Measurements from ENCODE around the gene ST6GAL1.

ST6GAL1 gene

DNA sequence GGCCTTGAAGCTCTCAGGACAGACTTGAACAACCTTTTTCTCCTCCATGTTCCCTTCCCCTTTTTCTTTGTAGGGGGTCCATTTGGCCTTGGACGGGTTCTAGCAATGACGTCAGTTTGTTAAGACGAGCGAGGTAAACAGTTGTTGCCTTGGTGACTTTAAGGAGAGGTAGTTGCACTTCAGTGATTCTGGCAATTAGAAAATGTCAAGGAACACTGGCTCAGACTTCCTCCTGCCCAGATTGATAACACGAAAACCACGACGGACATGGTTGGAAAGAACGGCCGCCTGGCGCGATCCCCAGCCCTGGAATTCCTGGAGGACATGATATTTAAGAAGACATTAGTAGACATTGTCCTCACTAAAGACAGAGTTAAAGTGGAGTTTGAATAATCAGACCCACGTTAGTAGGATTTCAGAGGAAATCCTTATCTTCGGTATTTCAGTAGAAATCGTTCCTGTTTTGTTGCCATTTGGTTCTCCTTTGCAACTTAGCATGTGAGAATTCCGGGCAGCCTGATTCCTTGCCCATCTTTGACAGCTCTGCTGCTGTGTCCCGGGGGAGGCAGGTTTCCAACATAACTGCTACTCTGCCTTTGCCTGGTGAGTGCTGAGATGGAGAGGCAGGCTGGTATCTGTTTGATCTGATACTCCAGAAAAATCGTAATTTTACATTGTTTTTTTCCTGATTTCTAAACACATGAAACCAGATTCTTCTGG is 87.3 kb downstream of the ST6GAL1 start:
- TF ChIP-seq, protein P1, sequence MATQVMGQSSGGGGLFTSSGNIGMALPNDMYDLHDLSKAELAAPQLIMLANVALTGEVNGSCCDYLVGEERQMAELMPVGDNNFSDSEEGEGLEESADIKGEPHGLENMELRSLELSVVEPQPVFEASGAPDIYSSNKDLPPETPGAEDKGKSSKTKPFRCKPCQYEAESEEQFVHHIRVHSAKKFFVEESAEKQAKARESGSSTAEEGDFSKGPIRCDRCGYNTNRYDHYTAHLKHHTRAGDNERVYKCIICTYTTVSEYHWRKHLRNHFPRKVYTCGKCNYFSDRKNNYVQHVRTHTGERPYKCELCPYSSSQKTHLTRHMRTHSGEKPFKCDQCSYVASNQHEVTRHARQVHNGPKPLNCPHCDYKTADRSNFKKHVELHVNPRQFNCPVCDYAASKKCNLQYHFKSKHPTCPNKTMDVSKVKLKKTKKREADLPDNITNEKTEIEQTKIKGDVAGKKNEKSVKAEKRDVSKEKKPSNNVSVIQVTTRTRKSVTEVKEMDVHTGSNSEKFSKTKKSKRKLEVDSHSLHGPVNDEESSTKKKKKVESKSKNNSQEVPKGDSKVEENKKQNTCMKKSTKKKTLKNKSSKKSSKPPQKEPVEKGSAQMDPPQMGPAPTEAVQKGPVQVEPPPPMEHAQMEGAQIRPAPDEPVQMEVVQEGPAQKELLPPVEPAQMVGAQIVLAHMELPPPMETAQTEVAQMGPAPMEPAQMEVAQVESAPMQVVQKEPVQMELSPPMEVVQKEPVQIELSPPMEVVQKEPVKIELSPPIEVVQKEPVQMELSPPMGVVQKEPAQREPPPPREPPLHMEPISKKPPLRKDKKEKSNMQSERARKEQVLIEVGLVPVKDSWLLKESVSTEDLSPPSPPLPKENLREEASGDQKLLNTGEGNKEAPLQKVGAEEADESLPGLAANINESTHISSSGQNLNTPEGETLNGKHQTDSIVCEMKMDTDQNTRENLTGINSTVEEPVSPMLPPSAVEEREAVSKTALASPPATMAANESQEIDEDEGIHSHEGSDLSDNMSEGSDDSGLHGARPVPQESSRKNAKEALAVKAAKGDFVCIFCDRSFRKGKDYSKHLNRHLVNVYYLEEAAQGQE (IDR thresholded peaks at IDR 0.05; ENCODE audit: low read depth): no peak
- TF ChIP-seq, protein P2, sequence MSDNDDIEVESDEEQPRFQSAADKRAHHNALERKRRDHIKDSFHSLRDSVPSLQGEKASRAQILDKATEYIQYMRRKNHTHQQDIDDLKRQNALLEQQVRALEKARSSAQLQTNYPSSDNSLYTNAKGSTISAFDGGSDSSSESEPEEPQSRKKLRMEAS (IDR thresholded peaks at IDR 0.05): no peak
- no peak for TF ChIP-seq YY1 (IDR thresholded peaks at IDR 0.05; ENCODE audit: low read depth)
- no peak for TF ChIP-seq ZBTB7A (IDR thresholded peaks at IDR 0.05; ENCODE audit: low read depth)
- TF ChIP-seq EP300 (IDR thresholded peaks at IDR 0.05; ENCODE audit: borderline replicate concordance): no peak
- TF ChIP-seq TEAD4 (IDR thresholded peaks at IDR 0.05): no peak
- TF ChIP-seq TAF1 (IDR thresholded peaks at IDR 0.05; ENCODE audit: low read depth): no peak
- no peak for TF ChIP-seq EGR1 (IDR thresholded peaks at IDR 0.05)
- TF ChIP-seq NFIC (IDR thresholded peaks at IDR 0.05): no peak
- TF ChIP-seq TCF12 (IDR thresholded peaks at IDR 0.05; ENCODE audit: low read depth): no peak
- TF ChIP-seq FOXM1 (IDR thresholded peaks at IDR 0.05; ENCODE audit: borderline replicate concordance, low read depth): no peak

DNA sequence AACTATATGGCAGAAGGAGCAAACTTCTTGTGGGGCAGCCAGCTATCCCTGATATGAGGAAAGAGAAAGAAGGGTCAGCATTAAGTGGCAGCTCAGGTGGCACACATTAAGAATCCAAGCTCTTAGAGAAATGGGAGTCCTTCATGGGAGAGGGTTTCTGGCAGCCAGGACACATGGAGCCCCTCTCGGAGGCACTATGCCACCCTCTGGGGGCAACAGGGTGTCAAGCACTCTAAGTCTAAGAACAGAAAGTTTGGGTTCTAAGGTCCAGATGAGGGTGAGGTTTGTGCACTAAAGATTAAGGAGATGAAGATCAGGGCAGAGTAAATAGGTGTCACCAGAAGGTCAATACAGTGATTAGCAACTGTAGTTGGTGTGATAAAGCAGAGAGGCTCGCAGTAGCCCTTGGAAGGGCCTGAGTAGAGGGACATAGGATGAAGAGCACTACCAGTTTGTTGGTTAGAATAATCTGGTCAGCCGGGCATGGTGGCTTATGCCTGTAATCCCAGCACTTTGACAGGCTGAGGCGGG is 89.3 kb downstream of the ST6GAL1 start:
- no peak for TF ChIP-seq CEBPB (IDR thresholded peaks at IDR 0.05)
- TF ChIP-seq RAD21 (IDR thresholded peaks at IDR 0.05; ENCODE audit: low read depth): peak; percentile 17; the same call in 1 of the 2 replicates

DNA sequence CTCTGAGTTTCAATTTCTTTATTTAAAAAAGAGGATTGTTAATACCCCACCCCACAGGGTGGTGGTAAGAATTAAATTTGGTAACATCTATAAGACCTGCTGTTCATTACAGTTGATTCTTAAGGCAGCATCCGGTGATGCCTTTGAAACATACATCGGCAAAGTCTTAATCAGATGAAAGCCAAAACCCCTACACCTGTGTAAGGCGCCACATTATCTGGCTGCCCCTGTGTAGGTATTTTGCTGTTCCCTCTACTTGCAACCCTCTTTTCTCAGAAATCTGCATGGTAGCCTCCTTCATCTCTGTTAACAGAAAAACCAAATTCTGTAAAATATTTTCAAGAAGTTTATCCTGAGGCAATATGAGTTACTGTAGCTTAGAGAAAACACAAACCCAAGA is 90.0 kb downstream of the ST6GAL1 start:
- TF ChIP-seq, protein P3, sequence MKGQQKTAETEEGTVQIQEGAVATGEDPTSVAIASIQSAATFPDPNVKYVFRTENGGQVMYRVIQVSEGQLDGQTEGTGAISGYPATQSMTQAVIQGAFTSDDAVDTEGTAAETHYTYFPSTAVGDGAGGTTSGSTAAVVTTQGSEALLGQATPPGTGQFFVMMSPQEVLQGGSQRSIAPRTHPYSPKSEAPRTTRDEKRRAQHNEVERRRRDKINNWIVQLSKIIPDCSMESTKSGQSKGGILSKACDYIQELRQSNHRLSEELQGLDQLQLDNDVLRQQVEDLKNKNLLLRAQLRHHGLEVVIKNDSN (IDR thresholded peaks at IDR 0.05): no peak
- TF ChIP-seq YY1 (IDR thresholded peaks at IDR 0.05; ENCODE audit: low read depth): no peak
- no peak for TF ChIP-seq NFIC (IDR thresholded peaks at IDR 0.05)
- TF ChIP-seq TCF12 (IDR thresholded peaks at IDR 0.05; ENCODE audit: low read depth): no peak
- no peak for TF ChIP-seq CEBPB (IDR thresholded peaks at IDR 0.05)
- TF ChIP-seq, protein P1 (IDR thresholded peaks at IDR 0.05; ENCODE audit: low read depth): no peak
- TF ChIP-seq FOXM1 (IDR thresholded peaks at IDR 0.05; ENCODE audit: borderline replicate concordance, low read depth): no peak
- TF ChIP-seq CREB1 (IDR thresholded peaks at IDR 0.05; ENCODE audit: low read depth): no peak
- TF ChIP-seq, protein P2 (IDR thresholded peaks at IDR 0.05): no peak
- TF ChIP-seq TAF1 (IDR thresholded peaks at IDR 0.05; ENCODE audit: low read depth): no peak
- TF ChIP-seq RAD21 (IDR thresholded peaks at IDR 0.05; ENCODE audit: low read depth): no peak
- no peak for TF ChIP-seq TEAD4 (IDR thresholded peaks at IDR 0.05)
- TF ChIP-seq EGR1 (IDR thresholded peaks at IDR 0.05): no peak
- TF ChIP-seq ZBTB7A (IDR thresholded peaks at IDR 0.05; ENCODE audit: low read depth): no peak
- TF ChIP-seq EP300 (IDR thresholded peaks at IDR 0.05; ENCODE audit: borderline replicate concordance): no peak

DNA sequence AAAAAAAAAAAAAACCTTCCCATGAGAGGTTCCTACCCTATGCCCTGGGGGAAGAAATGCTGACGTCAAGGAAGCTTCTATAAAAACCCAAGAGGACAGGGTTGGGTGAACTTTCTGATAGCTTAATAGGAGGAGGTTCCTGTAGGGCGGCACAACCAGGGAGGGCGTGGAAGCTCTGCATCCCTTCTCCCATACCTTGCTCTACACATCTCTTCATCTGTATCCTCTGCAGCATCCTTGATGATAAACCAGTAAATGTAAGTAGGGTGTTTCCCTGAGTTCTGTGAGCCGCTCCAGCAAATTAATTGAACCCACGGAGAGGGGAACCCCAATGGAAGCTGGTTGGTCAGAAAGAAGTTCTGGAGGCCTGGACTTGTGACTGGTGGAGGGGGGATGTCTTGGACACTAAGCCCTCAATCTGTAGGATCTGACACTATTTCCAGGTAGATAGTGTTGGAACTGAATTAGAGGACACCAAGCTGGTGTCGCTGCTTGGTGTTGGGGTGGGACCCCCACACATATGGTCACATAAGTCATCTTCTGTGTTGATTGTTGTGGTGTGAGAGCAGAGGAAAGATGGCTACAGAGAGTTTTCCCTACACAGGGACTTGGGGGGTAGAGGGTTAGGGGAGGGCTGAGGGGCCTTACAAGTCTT is 91.5 kb downstream of the ST6GAL1 start:
- no peak for TF ChIP-seq RAD21 (IDR thresholded peaks at IDR 0.05; ENCODE audit: low read depth)

DNA sequence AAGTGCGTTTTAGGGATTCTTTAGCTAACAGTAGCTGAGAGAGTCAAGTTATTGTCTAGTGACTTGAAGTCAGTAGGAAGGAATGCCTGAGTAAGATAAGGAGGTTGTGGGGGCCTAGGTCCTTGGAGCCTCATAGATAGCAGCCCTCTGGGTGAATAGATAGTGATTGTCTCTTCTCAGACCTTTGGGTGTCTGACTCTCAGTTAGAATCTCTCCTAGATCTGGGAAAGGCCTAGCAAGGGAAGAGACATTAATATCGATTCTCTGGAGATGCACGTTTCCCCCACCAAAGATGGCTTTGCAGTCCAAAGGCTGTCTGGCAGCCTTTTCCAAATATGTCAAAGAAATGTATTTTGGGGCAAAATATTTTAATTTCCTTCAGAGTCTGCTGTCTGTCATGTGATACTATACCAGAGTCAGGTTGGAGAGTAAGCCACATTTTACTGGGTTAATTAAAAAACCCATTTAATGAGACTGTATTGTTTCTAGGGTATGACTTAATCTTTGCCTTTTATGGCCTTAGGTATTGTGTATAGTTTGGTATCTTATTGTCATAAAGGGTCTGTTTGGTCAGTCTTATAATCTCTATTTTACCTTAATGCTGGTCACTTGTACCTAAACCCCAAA is 92.2 kb downstream of the ST6GAL1 start:
- TF ChIP-seq, protein P2 (IDR thresholded peaks at IDR 0.05): no peak
- TF ChIP-seq FOXM1 (IDR thresholded peaks at IDR 0.05; ENCODE audit: borderline replicate concordance, low read depth) (no peak), RAD21 (IDR thresholded peaks at IDR 0.05; ENCODE audit: low read depth) (no peak), CREB1 (IDR thresholded peaks at IDR 0.05; ENCODE audit: low read depth) (no peak), EGR1 (IDR thresholded peaks at IDR 0.05) (no peak), NFIC (IDR thresholded peaks at IDR 0.05) (no peak), CEBPB (IDR thresholded peaks at IDR 0.05) (no peak), TCF12 (IDR thresholded peaks at IDR 0.05; ENCODE audit: low read depth) (no peak), EP300 (IDR thresholded peaks at IDR 0.05; ENCODE audit: borderline replicate concordance) (no peak)

All from Ishikawa (cell line).